HG02798 (cell line): ENCODE results near the gene CCDC9.
"Not testable (repeated sequence)": the region's sequence is repeated elsewhere in the genome, so short reads cannot be mapped to it uniquely, and the experiment has no call there.

Source experiments
- ATAC-seq: cut with Tn5 transposase; IDR thresholded peaks from one replicate; pipeline ENCODE4 v1.9.1; 2021; ENCODE audit warnings: mild to moderate bottlenecking; ENCODE audit not compliant: unreplicated experiment, poor library complexity

CCDC9 gene

DNA sequence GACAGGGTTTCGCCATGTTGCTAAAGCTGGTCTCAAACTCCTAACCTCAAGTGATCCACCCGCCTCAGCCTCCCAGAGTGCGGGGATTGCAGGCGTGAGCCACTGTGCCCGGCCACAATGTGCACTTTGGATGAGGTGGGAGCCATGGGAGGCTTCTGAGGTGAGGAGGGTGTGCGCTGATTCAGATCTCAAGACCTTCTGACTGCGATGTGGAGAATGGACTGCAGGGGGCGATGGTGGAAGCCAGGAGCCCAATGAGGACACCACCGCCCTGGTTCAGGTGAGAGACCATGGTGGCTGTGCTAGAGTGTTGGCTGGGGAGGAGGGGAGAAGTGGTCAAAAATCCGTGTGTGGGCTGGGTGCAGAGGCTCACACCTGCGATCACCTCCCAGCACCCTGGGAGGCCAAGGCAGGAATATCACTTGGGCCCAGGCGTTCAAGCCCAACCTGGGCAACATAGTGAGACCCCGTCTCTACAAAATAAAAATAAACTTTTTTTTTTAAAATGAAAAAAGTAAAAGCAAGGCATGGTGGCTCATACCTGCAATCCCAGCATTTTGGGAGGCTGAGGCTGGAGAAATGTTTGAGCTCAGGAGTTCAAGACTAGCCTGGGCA lies 24.0 kb downstream of the CCDC9 start:
- no peak for ATAC-seq

DNA sequence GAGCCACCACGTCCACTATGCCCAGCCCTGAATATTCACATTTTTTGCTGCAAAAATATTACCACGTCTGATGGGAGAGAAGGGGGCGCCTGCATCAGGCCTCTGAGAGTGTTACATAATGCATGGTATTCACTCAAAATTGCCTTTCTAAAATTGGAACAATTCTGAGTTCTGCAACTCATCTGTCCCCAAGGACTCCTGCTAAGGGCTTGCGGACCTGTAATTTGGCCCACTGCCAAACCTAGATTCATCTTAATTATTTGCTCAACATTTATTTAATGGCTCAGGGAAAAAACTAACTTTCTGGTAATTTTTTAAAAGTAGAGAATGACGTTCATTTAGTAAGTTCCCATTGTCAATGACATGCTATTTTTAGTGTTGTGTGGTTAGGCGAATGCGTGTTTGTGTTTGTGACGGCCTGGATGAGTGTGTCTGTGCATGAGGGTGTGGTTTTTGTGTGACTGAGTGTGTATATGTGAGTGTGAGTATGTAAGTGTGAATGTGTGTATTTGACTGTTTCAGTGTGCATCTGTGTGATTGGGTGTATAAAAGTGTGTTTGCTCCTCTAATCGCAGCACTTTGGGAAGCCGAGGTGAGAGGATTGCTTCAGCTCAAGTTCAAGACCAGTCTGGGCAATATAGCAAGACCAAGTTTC lies 27.2 kb downstream of the CCDC9 start:
- no peak for ATAC-seq

DNA sequence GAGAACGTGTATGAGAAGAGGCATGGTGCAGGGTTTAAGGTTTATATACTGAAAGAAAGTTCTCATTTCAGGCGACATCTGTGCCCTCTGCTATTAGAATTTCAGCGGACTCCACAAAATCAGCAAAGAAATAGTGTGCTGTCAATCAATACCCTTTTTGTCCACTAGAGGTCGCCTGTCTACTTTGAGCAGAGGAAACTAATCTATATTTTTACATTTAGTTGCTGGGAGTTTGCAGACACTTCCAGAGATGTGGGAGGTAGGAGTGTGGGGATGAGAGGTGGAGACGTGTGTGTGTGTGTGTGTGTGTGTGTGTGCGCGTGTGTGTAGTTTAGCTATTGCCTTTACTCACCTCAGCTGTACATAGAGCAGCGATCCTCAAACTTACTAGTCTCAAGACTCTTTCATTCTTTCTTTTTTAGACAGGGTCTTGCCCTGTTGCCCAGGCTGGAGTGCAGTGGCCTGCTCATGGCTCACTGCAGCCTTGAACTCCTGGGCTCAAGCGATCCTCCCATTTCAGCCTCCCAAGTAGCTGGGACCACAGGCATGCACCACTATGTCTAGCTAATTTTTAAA lies 28.1 kb downstream of the CCDC9 start:
- ATAC-seq = no peak

DNA sequence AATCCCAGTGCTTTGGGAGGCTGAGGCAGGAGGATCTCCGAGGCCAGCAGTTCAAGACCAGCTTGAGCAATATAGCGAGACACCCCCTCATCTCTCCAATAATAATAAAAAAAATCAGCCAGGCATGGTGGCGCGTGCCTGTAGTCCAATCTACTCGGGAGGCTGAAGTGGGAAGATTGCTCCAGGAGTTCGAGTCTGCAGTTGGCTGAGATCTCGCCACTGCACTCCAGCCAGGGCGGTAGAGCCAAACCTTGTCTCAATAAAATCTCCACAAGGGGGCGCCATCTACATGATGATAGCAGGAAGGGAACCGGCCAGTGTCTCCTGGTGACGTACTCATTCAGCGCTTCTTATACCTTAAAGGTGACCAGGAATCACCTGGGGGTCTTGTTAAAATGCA lies 39.7 kb downstream of the CCDC9 start:
- peak; percentile 54 for ATAC-seq

DNA sequence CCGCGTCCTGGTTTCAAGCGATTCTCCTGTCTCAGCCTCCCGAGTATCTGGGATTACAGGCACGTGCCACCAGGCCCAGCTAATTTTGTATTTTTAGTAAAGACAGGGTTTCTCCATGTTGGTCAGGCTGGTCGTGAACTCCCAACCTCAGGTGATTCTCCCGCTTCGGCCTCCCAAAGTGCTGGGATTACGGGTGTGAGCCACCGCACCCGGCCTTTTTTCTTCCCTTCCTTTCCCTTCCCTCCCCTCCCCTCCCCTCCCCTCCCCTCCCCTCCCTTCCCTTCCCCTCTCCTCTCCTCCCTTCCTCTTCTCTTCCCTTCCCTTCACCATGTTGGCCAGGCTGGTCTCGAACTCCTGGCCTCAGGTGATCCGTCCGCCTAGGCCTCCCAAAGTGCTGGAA lies 44.5 kb downstream of the CCDC9 start:
- ATAC-seq = not testable (repeated sequence)

DNA sequence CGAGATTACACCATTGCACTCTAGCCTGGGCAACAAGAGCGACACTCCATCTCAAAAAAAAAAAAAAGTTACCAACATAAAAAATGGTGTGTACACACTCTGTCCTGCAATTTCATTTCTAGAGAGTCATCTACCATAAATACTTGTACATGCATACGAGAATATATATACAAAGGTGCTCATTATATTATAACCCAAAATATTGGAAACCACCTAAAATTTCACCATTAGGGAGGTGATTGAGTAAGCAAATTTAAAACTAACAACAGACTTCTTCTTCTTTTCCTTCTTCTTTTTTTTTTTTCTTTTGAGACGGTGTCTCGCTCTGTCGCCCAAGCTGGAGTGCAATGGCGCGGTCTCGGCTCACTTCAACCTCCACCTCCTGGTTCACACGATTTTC lies 45.9 kb downstream of the CCDC9 start:
- ATAC-seq = no peak

DNA sequence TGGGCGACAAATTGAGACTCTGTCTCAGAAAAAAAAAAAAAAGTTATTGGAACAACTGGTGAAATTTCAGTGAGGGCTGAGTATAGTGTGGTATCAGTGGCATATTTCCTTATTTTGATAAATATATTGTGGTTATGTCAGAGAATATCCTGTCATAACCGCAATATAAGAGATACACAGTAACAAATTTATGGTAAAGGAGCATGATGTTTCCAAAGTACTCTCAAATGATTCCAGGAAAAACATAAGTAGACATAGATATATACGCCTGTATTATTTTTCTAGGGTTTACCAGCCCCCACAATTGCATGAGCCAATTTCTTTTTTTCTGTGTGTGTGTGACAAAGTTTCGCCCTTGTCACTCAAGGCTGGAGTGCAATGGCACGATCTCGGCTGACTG lies 47.6 kb downstream of the CCDC9 start:
- no peak for ATAC-seq

DNA sequence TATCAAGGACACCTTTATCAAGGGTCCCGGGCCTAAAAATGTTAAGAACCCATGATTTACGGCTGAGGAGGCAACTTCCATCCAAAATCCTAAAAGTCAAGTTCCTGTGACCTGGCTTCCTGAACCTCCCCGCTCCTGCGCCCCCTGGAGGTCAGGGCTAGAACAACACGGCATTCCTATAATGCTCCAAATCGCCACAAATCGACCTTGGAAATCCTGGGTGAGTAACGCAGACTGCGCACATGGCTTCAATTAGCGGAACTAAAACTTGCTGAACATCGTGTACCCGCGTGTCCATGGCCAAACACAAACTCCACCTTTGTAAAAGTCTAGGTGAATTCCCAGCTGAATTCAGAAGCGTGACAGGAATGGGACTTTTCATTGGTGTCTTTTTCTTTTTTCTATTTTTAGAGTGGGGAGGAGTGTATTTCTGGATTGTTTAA lies 49.0 kb downstream of the CCDC9 start:
- ATAC-seq = no peak

DNA sequence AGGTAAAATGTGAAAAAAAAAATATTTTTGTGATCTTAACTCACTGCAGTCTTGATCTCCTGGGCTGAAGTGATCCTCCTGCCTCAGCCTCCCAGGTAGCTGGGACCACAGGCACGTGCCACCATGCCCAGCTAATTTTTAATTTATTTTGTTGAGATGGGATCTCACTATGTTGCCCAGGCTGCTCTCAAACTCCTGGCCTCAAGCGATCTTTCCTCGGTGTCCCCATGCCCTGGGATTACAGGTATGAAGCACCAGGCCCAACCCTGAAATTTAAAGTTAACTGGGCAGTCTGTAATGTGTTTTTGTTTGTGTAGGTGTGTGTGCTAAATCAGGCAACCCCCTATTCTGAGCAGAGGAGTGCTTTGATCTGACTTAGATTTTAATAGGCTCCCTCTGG lies 50.0 kb downstream of the CCDC9 start:
- ATAC-seq = no peak

DNA sequence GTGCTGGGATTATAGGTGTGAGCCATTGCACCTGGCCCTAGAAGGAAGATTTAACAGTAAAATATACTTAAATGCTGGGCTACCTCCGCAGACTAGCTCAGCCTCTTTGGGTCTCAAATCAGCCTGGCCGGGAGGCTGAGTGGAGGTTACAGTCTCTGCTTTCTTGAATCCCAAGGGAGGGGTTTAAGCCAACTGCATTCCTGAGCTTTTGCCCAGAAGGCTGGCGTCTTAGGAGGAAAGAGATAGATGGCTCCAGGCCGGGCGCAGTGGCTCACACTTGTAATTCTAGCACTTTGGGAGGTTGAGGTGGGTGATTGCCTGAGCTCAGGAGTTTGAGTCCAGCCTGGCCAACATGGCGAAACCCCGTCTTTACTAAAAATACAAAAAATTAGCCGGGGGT lies 52.7 kb downstream of the CCDC9 start:
- ATAC-seq = no peak

DNA sequence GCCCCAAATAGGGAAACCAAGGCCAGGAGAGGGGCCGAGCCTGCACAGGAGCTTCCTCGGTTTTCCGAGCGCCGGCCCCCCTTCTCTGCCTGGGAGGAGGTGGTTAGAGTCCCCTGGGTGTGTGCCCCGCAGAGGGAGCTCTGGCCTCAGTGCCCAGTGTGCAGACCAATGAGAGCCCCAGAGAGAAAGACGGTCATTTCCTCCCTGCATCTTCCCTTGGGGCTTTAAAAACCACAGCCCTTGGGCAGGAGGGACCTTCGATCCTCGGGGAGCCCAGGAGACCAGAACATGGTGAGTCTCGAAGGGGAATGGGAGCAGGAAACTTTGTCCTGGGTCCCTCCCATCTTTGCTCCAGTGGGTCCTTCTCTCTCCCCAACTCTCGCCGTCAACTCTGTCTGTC lies 53.3 kb downstream of the CCDC9 start, which contains the start of gene C5AR1:
C5AR1 (plus strand) TSS at position 254 of the 400 bp plus-strand sequence; CDS start at position 289, 35 bp downstream.
- ATAC-seq = no peak

DNA sequence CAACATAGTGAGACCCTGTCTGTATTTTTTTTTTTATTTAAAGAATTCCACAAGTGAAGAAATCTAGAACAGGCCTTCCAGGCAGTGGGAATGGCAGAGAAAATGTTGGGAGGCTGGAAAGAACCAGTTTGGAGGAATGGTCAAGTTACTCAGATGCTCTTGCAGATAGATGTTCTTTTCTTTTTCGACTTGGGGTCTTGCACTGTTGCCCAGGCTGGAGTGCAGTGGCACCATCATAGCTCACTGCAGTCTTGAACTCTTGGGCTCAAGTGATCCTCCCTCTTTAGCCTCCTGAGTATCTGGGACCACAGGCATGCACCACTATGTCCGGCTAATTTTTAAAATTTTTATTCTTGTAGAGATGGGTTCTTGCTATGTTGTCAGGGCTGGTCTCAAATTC lies 54.0 kb downstream of the CCDC9 start:
- ATAC-seq = no peak

DNA sequence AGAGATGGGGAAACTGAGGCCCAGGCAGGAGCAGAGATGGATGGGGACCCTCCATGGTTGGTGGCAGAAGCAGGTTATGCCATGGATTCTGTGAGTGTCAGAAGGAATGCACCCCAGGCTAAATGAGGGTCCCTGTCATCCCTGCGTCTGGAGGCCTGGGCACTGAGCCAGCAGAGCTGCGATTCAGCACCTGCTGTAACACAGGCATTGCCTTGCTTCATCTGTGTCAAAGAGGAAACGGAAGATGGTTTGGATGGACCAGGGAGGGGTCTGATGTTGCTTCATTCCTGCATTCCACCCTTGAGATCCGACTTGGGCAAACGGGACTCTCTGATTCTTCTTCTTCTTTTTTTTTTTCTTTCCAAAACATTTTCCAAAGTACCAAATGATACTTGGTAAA lies 54.5 kb downstream of the CCDC9 start:
- ATAC-seq = no peak

DNA sequence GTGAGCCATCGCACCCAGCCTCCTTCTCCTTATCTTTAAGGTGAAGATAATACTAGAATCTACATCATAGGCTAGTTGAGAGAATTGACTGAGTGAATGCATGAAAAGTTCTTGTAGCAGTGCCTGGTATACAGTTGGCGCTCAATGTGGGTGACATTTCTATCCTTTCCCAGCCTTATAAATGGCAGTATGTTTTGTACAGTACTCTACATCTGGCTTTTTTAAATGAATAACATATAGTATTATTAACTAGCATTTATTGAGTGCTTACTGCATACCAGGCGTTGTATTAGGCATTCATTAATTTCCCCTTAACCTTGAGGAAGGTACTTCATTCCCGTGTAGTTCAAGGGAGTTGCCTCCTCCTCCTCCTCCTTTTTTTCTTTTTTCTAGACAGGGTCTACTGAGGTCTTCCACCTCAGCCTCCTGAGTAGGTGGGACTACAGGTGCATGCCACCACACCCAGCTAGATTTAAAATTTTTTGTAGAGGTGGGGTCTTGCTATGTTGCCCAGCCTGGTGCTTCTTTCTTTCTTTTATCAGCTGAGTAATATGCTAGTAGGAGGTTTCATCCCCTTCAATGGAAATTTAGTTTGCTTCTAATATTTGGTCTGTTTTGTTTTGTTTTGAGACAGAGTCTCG lies 56.2 kb downstream of the CCDC9 start:
- no peak for ATAC-seq

DNA sequence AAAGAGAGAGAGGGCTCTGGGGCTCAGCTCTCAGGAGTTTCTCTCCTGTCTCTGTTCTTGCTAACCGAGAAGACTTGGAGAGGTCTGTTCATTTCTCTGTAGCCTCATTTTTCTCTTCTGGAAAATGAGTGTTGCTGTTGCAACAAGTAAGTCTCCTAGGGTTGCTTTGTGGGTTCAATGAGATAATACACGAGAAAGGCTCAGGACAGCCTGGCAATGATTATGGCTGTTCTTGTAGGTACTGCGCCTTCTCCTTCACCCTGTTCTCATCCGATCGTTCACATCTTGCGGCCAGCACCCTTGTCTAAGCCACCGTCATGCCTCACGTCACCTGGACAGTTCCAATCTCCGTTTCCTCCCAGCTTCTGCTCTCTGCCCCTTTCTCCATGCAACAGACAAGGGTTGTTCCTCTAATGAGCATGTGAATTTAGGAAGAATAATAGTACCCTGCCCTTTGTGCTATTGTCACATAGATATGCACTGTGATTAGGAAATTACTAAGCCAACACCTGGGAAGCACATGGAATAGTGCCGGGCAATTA lies 57.5 kb downstream of the CCDC9 start:
- ATAC-seq = no peak

DNA sequence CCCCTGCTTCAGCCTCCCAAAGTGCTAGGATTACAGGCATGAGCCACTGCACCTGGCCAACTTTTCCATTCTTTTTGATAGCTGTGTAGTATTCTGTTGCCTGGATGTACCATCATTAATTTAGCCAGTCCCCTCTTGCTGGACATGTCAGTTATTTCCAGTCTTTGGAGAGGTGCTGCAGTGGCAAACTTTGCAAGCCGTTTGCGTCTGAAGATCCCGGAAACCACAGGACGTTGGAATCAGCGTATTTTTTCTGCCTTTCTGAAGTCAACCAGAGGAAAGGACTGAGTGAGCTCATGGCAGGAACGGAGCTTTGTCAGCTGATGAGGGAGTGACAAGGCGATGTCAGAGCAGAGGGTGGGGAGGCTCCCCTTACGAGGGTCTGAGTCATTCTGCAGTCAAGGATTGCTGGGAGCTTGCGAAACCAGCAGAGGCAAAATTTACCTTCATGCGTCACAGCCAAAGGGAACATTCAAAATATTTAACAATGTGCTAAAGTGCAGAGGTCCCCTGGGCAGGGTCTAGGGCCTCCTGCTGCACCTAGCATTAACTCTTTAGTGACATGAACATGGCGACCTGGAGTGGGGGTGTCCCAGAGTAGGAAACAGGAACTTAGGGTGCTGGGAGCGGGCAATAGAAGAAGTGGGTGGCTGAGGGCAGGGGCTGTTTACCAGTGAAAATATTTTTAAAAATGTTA lies 58.9 kb downstream of the CCDC9 start:
- ATAC-seq = no peak

DNA sequence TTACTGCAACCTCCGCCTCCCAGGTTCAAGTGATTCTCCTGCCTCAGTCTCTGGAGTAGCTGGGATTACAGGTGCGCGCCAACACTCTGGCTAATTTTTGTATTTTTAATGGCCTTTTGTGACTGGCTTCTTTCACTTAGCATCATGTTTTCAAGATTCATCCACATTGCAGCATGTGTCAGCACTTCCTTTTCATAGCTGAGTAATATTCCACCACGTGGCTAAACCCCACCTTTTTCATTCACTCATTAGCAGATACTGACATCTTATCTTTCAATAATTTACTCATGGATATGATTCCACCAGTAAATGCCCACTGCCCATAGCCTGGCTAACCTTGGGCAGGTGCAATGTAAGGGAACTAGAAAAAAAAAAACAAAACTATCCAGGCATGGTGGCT lies 60.2 kb downstream of the CCDC9 start:
- ATAC-seq = no peak

DNA sequence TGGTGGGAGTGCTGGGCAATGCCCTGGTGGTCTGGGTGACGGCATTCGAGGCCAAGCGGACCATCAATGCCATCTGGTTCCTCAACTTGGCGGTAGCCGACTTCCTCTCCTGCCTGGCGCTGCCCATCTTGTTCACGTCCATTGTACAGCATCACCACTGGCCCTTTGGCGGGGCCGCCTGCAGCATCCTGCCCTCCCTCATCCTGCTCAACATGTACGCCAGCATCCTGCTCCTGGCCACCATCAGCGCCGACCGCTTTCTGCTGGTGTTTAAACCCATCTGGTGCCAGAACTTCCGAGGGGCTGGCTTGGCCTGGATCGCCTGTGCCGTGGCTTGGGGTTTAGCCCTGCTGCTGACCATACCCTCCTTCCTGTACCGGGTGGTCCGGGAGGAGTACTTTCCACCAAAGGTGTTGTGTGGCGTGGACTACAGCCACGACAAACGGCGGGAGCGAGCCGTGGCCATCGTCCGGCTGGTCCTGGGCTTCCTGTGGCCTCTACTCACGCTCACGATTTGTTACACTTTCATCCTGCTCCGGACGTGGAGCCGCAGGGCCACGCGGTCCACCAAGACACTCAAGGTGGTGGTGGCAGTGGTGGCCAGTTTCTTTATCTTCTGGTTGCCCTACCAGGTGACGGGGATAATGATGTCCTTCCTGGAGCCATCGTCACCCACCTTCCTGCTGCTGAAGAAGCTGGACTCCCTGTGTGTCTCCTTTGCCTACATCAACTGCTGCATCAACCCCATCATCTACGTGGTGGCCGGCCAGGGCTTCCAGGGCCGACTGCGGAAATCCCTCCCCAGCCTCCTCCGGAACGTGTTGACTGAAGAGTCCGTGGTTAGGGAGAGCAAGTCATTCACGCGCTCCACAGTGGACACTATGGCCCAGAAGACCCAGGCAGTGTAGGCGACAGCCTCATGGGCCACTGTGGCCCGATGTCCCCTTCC lies 63.9 kb downstream of the CCDC9 start:
- ATAC-seq = no peak
